ENCODE results near the gene GOT1.

GOT1 gene

DNA sequence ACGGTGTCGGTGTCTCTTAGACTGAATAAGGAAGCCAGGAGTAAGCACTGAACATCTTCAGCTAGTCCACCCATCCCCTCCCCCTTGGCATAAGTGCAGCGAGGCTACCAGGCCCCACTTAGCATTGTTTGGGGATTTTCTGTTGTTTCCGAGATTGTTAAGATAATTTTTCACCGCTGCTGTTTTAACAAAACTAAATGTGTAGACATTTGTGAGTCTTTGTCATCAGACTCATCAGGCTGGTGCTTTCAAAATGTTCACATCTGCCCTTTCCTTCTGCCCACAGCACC lies 21.0 kb upstream of the GOT1 start:
- DNase-seq, result no peak
- Histone ChIP-seq H3K4me3 (ENCODE audit: low read depth, low read length) (no peak overlapping the region), H3K9me3 (ENCODE audit: severe bottlenecking) (no peaks in the 10 kb centered on the region), H3K36me3 (no peaks in the 10 kb centered on the region), H3K27me3 (ENCODE audit: insufficient read depth, low read depth, severe bottlenecking) (no peaks in the 10 kb centered on the region), H3K27ac (no peak overlapping the region)
- TF ChIP-seq, protein P1, sequence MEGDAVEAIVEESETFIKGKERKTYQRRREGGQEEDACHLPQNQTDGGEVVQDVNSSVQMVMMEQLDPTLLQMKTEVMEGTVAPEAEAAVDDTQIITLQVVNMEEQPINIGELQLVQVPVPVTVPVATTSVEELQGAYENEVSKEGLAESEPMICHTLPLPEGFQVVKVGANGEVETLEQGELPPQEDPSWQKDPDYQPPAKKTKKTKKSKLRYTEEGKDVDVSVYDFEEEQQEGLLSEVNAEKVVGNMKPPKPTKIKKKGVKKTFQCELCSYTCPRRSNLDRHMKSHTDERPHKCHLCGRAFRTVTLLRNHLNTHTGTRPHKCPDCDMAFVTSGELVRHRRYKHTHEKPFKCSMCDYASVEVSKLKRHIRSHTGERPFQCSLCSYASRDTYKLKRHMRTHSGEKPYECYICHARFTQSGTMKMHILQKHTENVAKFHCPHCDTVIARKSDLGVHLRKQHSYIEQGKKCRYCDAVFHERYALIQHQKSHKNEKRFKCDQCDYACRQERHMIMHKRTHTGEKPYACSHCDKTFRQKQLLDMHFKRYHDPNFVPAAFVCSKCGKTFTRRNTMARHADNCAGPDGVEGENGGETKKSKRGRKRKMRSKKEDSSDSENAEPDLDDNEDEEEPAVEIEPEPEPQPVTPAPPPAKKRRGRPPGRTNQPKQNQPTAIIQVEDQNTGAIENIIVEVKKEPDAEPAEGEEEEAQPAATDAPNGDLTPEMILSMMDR (IDR thresholded peaks at IDR 0.05; ENCODE audit: low read depth, low read length), result no peak

DNA sequence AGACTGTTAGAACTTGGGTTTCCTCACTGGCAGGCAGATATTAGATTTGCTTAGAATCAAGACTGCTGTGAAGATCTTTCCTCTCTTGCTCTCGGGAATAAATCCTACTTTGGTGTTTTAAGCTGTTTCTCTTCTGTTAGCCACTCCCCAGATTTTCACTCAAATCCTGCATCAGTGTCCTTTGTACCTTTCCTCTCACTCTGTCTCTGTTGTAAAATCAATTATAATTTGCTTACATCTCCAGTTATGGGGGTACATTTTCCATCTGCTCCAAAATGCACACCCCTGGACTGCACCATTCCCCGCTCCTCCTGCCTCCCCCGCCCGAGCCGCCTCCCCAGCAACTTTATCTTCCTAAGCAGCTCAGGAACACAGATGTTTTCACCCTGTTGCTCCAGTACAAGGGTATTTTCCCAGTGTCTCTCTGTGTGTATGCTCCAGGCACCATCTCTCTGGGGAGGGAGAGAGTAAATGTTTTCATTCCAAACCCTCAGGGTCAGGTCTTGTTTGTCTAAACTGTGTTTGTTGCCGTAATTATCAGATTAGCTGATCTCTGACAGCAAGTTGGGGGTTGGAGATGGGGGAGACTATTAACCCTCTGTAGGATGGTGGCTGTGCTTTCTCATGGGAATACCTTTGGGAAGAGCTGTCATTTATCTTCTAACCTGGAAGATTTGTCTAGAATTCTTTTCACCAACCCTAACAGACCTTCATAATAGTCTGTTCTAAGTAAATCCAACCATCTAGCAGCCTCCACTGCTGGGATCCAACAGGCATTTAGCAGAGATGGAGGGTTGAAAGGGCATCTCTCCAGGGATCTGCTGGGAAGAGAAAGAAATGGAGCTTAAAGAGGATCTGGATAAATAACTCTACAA lies 20.4 kb upstream of the GOT1 start:
- Histone ChIP-seq H3K4me3 (ENCODE audit: low read depth, low read length) (peak overlapping the region; percentile 9), H3K36me3 (no peaks in the 10 kb centered on the region), H3K27ac (no peak overlapping the region), H3K27me3 (ENCODE audit: insufficient read depth, low read depth, severe bottlenecking) (no peaks in the 10 kb centered on the region), H3K9me3 (ENCODE audit: severe bottlenecking) (no peaks in the 10 kb centered on the region)
- TF ChIP-seq, protein P1 (IDR thresholded peaks at IDR 0.05; ENCODE audit: low read depth, low read length), result no peak
- DNase-seq, result peak; percentile 12

DNA sequence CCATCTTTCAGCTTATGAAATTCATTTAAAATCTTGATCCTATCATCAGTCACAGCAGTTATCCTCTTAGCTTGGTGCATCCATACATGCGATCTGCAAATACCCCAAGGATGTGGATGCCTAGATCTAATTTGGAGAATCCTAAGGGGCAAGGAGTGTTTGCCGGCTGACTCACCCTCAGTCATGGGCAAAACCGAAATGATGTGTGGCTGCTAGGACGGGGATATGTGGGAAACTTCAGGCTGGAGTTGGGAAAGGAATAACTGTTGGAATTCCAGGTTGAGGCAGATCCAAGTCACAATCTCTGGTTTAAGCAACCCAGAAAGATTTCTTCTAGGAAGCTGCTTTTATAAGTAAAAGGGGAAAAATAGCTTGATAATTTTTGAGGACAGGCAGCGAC lies 19.7 kb upstream of the GOT1 start:
- no peak overlapping the region for H3K4me3 ChIP-seq (ENCODE audit: low read depth, low read length)
- TF ChIP-seq, protein P1 (IDR thresholded peaks at IDR 0.05; ENCODE audit: low read depth, low read length), result no peak
- DNase-seq, result no peak
- H3K9me3 ChIP-seq (ENCODE audit: severe bottlenecking), result no peaks in the 10 kb centered on the region
- H3K27me3 ChIP-seq (ENCODE audit: insufficient read depth, low read depth, severe bottlenecking), result no peaks in the 10 kb centered on the region
- no peak overlapping the region for H3K27ac ChIP-seq
- no peaks in the 10 kb centered on the region for H3K36me3 ChIP-seq

DNA sequence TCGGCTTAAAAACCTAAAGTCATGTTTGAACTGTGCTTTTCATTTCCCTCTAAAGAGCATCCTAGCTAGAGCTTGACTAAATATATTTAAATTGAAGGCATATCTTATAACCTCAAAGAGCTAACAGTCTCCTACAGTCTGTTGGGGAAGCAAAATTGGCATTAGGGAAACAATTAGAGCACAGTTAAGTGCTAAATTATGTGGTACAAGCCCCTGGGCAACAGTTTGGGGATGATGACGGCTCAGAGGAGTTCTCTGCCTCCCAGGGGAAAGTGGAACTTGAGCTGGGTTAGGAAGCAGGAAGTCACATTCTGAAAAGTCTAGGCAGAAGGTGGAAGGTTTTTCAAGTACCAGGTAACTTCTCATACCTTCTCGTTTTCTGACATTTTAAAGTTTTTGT lies 18.6 kb upstream of the GOT1 start:
- TF ChIP-seq, protein P1 (IDR thresholded peaks at IDR 0.05; ENCODE audit: low read depth, low read length), result no peak
- Histone ChIP-seq H3K4me3 (ENCODE audit: low read depth, low read length) (no peak overlapping the region), H3K9me3 (ENCODE audit: severe bottlenecking) (no peaks in the 10 kb centered on the region), H3K36me3 (no peaks in the 10 kb centered on the region), H3K27me3 (ENCODE audit: insufficient read depth, low read depth, severe bottlenecking) (no peaks in the 10 kb centered on the region), H3K27ac (no peak overlapping the region)
- DNase-seq, result no peak

DNA sequence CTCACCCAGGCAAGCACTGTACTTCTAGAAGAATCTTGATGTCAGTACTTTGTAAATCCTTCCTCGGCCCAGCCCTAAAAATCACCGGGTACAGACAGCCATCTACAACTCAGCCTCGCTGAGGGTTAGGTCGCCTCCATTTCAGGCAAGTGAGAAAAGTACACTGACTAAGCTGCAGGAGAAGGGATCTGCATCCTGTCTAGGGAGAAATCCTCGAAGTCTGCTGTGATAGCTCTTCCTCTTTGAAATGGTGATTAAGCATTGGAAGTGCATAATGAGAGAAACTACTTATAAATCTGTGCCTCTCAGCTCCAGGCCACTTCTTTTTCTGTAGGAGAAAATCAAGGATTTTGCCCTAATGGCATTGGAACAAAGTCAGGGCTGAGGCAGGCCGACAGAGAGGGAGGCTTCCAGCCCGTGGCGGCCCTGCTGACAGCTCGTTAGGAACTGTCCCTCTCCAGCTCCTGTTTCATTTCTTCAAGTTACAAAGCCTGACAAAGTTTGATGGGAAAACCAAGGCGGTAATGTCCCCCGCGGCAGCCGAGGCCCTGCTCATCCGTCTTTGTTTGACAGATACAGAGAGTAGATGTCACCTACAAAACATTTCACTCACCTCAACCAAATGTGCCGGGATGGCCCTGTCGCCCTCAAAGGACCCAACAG lies 14.1 kb upstream of the GOT1 start:
- DNase-seq, result no peak
- Histone ChIP-seq H3K4me3 (ENCODE audit: low read depth, low read length) (no peak overlapping the region), H3K9me3 (ENCODE audit: severe bottlenecking) (no peaks in the 10 kb centered on the region), H3K27ac (no peak overlapping the region), H3K36me3 (no peaks in the 10 kb centered on the region), H3K27me3 (ENCODE audit: insufficient read depth, low read depth, severe bottlenecking) (no peaks in the 10 kb centered on the region)
- TF ChIP-seq, protein P1 (IDR thresholded peaks at IDR 0.05; ENCODE audit: low read depth, low read length), result no peak
